Endometrial microvascular endothelial cells (primary cell): ENCODE measurements around the gene LYZL1. TPM values are rescaled to one million over a fixed set of nuclear protein-coding genes. Genes with fewer than 3 reads are reported as not detected.
"Not testable (repeated sequence)": the region's sequence is repeated elsewhere in the genome, so short reads cannot be mapped to it uniquely, and the experiment has no call there.

ENCODE experiments used
- in situ Hi-C: cut with HindIII; loops from 2 replicates; pipeline ENCODE4 v1.10.0; 2017; ENCODE audit warnings: low sequenced_read_pairs, low pct_unique_long_range_greater_than_20kb; ENCODE audit errors: inconsistent ontology term
- total RNA-seq: library from RNA; depleted of rRNA; stranded (reverse); fragments of >200 nt; gene quantifications from one replicate; pipeline ENCODE4 v1.2.3, GENCODE V29; 2015; ENCODE audit errors: inconsistent ontology term

Gene LYZL1
- total RNA-seq, 1 donor from 2014 or later = not detected

DNA sequence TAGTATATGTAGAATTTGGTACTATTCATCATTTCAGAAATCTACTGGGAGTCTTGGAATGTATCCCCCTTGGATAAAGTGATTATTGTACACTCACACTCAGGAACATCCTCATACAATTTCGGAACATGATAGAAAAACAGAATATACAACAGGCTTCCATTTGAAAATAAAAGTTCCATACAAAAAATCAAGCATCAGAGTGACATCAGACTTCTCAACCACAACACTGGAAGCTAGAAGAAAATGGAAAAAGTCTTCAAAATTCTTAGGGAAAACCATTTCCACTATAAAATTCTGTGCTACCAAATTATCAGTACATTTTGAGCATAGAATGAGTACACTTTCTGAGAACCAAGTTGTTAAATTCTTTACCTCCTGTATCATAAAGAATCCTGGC is 8.8 kb downstream of the LYZL1 start:
- in situ Hi-C loops = no loop called here

DNA sequence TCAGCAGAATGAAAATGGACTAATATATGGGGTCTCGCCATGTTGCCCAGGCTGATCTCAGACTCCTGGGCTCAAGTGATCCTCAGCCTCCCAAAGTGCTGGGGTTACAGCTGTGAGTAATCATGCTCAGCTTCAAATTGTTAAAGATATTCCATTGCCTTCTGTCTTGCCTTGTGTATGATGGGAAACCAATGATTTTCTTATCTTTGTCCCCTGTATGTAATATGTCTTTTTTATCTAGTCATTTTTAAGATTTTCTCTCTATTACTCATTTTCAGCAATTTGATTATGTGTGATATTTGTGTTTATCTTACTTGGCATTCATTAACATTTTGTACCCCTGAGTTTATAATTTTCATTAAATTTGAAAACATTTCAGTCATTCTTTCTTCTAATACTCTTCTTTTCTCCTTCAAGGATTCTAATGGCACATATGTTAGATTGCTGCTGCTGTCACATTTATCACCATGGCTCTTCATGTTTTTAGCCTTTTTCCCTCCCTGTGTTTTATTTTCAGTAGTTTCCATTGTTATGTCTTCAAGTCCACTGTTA is 12.6 kb downstream of the LYZL1 start:
- in situ Hi-C loops = no loop called here

DNA sequence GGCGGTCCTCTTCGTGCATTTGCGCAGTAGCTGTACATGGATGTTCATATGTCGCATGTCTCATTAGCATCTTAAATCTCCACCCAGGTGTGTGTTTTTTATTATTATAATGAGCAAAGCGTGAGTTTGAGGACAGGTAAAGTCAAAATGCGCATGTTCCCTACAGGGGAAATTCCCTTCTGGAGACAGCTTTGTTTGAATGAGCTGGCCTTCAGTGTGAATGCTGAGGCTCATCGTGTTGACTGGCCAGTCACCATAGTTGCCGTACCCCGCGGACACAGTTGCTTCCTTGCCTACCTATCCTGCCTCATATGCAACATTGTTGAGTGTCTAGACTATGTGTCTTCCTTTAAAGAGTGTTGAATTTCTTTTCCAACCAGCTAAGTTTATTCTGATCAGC is 13.6 kb downstream of the LYZL1 start:
- in situ Hi-C loops = no loop called here

DNA sequence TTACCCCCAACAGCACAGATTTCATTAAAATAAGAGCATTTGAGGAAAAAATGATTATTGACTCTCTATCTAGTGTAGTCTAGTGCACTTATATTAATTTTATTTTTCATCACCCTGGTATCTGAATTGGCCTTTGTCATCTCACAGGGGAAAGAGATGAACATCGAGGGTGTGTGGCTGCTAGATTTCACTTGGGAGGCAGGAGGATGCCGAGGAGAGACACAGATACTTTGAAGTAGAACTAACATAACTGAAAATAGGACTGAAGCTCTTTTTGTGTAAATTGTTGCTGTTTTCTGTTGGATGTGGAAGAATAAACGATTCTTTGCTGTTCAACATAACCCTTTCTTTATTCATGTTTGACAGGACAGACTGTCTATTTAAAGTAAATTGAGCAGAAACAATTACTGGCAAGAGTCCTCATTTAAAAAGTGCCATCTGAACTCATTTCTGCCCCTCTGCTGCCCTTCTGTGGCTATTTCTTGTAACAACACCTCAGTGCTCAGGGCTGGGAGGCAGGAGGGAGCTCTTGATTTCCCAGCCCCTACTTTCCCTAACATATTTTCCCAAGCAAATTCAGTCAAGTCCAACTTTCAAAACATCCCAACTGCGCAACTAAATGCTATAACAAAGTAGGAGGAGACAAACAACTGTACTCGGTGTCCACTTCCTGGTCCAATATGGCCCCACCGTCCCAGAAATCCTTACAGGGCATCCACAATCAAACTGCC is 15.6 kb downstream of the LYZL1 start:
- in situ Hi-C loops = no loop called here

DNA sequence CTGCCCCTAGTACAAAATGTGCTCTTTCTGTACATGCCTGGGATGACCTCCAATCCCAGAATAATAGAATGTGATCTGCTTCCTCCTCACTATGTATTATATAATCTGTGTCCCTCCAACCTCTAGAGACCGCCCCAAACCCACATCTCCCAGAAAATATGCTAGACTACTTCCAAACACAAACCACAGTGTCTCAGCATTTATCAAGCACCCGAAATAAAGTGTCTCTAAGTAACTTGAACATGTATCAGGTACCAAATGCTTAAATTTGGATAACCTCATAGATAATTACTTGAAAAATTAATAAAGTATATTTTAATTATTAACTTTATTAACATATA is 16.1 kb downstream of the LYZL1 start:
- in situ Hi-C loops = no loop called here

DNA sequence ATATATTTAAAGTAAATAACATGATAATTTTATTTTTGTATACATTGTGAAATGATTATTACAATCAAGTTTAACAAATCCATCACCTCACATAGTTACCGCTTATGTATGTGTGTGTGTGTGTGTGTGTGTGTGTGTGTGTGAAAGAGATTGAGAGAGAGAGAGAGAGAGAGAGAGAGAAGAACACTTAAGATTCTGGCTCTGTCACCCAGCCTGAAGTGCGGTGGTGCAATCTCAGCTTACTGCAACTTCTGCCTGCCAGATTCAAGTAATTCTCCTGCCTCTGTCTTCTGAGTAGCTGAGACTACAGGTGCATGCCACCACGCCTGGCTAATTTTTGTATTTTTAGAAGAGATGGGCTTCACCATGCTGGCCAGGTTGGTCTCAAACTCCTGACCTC is 17.8 kb downstream of the LYZL1 start:
- in situ Hi-C loops = no loop called here

DNA sequence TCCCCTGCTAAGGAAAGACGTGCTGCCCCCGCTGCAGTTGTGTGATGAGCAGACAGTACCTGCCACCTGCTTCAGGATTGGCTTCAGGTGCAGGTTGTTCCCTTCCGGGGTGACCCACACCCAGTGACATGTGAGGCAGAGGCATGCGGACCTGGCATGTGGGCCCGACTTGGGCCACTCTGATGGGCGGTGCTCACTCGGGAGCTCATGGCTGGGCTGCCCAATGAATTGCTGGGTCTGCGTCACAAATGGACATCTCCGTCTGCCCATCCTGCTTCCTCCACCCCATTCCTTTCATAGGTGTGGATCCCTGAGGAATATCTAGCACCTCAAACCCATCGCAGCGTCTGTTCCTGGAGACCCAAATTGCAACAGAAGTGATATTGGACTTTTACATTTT is 19.3 kb downstream of the LYZL1 start:
- in situ Hi-C loops = not testable (repeated sequence)

DNA sequence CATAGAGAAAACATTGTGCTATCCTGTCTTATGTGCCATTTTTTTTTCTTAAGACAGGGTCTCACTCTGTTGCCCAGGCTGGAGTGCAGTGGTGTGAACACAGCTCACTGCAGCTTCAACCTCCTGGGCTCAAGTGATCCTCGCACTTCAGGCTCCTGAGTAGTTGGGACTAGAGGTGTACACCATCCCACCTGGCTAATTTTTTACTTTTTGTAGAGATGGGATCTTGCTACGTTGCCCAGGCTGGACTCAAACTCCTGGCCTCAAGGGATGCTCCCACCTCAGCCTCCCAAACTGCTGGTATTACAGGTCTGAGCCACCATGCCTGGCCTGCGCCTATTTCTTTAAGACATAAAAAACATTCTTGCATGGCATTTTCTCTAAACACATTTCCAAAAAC is 20.6 kb downstream of the LYZL1 start:
- in situ Hi-C loops = no loop called here

DNA sequence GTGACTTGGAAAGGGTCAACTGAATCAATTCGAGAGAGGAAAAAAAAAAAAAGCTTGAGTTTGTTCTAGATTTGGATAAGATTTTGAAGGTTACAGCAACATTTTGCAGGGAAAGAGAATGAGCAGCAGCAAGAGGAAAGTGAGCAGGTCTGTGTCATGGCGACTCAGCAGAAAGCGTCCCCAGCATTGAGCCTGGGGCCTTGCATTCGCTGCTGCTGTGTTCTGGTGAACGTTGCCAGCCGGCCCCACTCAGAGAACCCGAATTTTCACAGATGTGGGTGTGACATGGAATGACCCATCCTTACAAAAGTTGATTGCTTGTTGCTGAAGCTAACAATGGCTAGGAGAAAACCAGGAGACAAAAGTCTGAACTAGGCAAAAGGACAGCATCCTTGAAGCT is 21.6 kb downstream of the LYZL1 start:
- in situ Hi-C loops = not testable (repeated sequence)

DNA sequence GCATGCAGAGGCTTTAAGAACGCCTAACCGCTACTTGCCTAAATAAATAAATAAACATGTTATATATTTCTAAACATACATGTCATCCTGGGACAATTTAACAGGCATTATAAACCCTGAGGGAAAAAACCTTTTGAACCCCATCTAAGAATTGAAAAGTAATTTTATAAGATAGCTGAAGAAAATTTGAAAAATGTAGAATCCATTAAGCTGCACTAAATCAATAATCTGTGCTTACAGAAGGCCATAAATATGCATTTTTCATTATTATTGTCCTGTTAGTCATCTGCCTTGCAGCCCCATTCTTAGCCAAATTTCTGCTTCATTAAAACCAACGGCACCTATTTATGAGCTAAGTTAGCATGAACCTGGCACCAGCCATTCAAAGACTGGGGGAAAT is 24.2 kb downstream of the LYZL1 start:
- in situ Hi-C loops = no loop called here

DNA sequence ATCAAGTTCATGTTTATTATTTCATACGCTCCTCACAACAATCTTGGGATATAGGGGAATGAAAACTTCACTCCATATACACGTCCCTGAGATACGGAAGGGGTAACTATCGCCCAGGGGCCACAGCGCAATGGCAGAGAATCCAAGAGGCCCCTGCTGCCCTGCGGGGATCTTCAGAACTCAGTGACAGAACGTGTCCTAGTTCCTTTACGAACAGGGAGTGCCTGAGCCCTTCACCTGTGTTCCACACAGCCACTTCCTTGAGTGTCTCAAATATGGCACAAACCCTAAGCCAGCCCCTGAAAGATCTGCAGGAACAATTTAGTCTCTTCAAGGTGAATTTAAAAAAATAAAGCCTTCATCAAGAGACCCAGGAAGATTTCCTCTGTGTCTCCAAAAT is 25.9 kb downstream of the LYZL1 start:
- in situ Hi-C loops = no loop called here

DNA sequence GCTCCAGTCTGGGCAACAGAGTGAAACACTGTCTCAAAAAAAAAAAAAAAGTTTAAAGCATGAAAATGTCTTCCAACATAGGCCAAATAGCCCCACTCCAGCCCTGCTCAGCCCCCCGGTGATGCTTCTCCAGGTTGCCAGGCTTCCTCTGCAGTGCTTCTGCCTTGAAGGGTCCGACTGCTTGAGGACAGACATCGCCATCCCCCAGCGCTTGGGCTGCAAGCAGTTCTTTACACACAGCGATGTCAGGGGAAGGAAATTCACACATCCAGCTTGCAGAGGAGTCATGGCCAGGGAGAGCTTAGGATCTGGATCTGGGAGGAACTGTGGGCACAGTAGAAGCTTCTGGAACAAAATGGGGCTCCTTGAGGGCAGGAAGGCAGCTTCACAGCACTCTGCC is 26.9 kb downstream of the LYZL1 start:
- in situ Hi-C loops = no loop called here

DNA sequence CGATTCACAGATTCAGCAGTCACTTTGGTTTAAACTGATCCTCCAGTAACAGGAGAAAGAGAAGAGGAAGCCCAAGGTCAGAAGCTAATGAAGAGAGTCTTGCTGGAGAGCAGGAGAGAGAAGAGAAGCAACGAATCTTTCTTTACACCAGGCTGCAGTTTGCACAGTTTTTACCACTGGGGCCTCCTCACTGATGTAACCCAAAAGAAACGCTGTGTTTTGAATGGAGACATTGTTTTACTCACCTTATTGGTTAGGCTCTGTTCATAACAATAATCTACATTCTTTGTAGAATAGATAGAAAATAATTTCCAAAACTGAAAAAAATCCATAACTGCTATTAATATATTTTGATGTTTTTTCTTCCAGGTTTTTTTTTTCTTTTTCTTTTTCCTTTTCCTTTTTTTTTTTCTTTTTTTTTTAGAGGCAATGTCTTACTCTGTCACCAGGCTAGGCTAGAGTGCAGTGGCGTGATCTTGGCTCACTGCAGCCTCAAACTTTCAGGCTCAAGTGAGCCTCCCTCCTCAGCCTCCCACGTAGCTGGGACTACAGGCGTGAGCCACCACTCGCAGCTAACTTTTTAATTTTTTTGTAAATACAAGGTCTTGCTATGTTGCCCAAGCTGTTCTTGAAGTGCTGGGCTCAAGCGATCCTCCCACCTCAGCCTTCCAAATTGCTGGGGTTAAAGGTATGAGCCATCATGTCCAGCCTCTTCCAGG is 27.6 kb downstream of the LYZL1 start:
- in situ Hi-C loops = no loop called here

DNA sequence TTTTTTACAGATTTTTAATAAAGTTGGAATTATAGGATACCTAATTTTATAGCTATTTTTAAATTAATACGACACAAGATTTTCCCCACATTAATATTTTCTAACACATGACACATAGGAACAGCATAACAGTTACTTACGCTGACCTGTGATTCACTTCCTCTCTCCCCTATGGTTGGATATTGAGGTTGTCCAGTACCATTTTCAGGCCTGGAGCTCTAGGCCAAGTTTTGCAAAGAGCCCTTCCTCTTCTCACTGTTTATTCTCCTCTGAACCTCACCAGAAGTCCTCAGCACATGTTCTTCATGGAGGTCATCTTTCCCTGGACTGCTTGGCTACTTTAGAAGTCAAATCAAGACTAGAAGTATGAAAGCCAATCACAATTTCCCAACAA is 28.2 kb downstream of the LYZL1 start:
- in situ Hi-C loops = no loop called here

DNA sequence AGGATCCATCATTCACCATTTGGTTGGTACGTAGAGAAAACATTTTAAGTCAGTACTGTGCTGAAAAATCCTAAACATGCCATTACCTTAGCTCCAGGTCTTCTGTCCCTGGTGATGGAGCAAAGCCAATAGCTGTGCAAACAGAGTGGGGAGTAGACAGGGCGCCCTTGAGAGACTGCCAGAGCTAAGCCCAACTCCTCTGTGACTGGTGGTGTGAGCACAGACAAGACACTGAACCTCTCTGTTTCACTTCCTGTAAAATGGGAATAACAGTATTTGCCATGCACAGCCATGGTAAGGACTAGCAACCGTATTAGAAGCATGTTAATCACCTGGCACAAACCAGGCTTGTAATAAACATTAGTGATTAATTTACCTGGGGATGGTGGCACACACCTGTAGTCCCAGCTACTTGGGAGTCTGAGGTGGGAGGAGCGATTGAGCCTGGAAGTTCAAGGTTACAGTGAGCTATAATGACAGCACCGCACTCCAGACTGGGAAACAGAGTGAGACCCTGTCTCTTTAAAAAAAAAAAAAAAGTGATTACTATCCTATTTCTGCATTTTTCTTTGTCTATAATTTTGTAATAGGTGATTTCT is 28.7 kb downstream of the LYZL1 start:
- in situ Hi-C loops = no loop called here

DNA sequence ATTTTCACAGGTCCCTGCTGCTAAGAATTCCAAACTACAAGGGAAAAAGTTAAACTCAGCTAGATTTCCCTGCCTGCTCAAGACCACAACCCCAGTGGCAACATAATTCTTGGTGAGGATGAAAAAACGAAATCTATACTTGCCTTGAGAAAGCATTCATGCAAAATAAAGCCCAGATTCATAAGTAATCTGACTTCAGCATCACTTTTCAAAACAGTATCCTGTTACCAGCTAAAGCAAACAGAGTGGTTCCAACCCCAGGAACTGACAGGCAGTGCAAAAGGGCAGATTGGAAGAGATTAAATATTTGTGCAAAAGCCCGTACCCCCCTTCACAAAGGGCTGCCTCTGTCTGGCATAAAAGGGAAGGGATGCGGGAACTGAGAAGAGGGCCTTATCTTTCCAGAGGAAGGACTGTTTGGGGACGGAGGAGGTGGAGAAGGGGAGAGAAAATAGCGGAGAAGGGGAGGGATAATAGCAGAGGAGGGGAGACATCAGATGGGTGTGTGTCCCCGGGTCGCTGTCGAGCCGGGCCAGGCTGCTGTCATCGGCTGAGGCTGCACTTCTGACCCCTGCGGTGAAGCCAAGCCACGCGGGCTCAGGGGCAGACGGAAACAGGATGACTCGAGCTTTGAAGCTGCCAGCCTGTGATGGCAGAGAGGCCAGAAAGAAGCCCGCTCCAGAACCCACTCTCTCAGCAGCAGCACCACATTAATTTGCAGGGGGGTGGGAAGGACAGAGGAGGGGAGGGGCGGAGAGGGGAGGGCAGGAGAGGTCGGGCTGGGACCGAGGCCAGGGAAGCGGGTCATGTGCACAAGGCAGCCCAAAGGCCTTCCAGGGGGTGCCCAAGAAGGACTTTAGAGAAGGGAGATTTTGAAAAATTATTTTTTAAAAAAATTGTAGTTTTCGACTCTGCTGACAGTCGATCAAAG is 29.5 kb downstream of the LYZL1 start:
- in situ Hi-C loops = not testable (repeated sequence)

DNA sequence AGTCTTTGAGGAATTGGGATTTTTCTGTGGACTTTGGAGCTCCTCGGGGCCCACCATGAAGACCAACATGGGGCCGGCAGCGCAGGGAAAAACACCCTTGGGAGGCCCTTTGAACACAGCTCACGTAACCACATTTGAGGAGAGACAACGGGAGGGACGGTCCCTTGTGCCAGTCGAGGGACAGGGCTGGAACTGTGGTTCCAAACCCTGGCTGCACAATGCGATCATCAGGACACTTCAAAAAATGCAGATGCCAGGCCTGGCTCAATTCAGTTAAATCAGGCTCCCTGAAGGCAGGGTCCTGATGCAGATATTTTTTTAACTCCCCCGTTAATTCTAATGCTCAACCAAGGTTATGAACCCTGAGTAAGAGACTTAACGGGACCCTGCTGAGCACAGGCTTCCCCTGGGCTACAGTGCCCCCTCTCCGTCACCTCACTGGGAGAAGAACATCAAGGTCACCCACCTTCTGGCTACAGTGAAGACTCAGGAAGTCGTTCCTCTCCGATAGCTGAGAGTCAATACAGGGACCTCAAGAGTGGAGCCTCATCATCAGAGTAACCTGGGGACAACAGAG is 30.4 kb downstream of the LYZL1 start:
- in situ Hi-C loops = no loop called here

DNA sequence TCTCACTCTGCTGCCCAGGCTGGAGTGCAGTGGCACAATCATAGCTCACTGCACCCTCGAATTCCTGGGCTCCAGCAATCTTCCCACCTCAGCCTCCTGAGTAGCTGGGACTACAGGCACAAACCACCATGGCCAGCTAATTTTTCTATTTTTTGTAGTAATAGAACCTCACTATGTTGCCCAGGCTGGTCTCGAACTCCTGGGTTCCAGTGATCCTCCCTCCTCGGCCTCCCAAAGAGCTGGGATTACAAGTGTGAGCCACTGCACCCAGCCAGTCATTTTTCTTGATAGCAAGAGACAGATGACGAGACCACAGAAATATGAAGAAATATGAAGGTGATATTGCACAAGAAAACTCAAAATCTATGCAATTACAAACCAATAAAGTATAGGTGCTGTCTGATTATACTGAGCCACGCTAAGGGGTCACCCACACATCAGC is 31.8 kb downstream of the LYZL1 start:
- in situ Hi-C loops = not testable (repeated sequence)

DNA sequence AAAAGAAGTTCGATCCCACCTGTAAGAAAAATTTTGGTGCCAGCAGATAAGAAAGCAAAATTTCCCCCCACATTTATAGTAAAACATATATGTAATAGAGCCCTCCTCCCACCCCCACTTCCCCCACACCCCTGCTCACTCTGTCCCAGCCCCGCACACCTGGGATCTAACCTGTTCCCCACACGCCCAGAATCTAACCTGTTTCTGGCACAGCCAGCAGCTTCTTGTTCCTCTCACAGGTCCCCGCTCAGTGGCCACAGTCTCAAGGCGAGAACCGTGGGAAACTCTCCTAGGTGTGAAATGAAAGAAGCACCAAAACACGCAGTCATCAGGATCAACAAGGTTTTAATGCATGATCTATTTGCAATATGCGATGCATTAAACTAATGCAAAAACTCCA is 32.8 kb downstream of the LYZL1 start:
- in situ Hi-C loops = no loop called here
